UCSD-AML1 (cell line): Measurements from ENCODE around the gene FEV.
A peak's percentile ranks its signal among the peaks of the same experiment; 100 is the strongest.

ENCODE experiments used
- DNase-seq: peaks from one replicate; lab custom pipeline; 2025; ENCODE audit not compliant: unreplicated experiment; lab: John Stamatoyannopoulos, UW

FEV gene

DNA sequence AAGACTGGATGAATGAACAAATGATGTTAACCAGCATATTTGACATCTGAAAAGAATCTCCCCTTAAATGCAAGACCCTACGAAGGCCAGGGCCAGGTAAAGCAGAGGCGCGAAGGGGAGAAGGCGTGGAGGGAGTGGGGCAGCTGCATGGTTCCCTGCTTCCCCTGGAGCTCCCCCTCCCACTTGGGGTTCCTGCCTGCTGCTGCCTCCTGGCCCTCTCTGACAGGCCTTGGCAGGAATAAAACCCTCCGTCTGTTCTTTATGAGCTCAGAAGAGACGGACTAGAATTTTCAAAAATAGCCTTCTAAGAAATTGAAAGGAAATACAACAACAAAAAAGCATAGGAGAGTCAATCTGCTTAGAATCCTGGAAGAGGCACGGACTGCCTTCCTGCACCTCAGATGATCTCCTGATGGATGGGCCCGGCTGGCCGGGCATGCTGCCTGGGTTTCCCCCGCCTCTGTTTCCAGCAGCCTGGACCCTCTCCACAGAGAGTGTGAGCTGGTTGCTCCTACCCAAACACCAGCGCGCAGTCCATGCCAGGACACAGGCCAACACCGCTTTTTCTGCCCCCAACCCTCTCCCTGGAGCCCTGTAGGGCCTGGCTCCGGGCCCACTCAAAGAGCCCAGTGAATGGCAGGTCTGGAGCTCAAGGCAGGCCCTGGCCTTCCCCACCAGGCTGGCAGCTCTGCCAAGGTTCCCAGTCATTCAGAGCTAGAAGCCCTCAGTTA is 32.4 kb upstream of the FEV start:
- DNase-seq, result no peak

DNA sequence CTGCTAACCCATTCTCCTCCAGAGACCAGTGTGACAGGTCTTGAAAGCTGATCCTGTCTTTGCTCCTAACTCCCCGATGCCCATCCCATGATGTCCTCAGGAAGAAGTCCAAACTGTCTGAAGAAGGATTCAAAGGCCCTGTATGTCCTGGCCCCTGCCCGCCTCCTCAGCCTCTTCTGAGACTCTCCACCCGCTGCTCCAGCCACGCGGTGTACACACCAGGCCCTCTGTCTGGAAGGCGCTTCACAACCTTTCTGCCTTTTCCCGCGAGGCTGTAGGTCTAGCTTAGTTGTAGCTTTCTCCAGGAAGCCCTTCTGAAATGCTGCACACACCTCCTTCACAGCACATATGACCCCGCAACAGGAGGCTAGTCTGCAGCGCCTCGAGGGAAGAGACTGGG is 31.7 kb upstream of the FEV start:
- DNase-seq, result no peak

DNA sequence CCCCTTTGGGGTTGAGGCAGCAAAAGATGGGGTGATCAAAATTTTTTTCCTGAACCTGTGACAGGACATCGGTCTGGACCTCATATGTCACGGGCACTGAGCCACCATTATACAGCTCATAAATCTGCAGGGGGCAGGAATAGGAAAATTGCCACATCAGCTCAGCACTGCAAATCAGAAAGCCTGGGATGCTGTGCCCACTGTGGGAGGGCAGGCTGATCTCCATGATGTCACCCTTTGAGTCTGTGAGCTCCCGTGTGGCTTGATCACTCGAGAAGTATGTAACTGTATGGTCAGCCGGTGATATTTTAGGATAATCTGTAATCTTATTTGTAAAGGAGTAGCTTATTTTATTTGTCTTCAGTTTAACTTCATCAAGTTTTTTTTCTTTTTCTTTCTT is 25.9 kb upstream of the FEV start:
- DNase-seq, result no peak

DNA sequence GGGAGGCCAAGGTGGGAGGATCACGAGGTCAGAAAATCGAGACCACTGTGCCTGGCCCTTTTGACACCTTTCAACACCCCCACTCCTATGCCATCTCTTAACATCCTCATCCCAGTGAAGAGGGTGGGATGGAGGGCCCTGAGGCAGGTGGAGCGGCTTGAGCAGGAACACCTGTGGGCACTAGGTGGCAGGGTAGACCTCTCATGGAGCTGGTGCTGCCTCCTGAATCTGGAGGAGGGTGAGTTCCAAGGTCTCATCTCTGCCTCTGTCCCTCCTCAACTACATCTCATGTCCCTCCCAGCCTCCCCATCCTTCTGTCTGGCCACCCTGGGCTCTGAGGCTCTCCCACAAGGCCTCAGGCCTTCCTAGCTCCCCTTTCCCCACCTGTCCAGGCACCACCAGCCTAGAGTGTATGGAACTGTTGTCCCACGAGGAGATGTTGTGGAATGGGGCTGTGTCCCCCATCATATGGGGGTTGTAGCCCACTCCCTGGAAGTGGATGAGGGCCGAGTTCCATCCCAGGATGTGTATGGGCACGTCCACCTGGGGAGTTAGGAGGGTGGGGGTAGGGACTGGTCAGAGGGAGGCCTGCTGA is 25.3 kb upstream of the FEV start:
- DNase-seq, result no peak

DNA sequence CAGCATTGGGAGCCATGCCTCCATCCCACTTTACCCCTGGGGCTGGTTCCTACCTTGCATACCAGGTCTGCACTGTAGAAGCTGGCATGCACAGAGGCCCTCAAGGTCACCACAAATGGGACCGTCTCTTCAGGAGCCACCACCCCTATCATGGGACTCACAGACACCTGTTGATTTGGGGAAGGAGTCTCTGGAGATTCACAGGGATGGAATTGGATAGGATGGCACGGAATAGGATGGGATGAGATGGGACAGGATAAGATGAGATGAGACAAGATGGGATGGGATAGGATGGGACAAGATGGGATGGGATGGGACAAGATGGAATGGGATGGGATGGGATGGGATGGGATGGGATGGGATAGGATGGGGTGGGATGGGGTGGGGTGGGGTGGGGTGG is 24.3 kb upstream of the FEV start:
- DNase-seq, result no peak

DNA sequence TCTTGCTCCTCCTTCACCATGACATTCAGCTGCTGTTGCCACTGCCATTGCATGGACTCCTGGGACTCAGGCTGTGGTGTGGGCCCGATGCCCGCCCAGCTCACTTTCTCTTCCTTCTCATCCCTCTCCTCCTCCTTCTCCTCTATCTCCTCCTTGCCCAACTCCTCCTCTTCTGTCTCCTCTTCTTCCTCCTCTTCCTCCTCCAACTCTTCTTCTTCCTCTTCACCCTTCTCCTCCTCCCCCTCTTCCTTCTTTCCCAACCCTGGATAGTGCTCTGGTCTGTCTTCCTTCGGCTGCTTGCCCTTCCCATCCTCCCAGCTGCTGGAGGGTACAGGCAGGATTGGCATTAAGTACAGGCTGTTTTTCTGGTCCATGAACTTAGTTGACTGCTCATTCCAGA is 19.0 kb upstream of the FEV start:
- no peak for DNase-seq

DNA sequence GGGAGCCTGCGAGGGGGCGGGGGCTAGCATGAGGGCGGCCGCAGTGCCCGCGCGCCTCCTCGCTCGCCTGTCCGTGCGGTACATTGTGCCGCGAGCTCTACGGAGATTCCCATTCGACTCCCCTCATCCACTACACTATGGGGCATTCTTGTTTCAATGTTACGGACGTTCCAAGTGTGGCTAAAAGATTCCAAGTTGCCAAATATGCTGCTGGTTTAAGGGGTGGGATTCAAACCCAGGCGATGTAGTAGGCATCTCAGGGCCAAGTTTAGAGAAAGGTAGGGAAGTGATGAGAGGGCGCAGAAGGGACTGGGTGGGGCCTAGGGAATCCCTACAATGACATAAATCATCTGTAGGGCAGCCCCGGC is 18.3 kb upstream of the FEV start:
- no peak for DNase-seq

DNA sequence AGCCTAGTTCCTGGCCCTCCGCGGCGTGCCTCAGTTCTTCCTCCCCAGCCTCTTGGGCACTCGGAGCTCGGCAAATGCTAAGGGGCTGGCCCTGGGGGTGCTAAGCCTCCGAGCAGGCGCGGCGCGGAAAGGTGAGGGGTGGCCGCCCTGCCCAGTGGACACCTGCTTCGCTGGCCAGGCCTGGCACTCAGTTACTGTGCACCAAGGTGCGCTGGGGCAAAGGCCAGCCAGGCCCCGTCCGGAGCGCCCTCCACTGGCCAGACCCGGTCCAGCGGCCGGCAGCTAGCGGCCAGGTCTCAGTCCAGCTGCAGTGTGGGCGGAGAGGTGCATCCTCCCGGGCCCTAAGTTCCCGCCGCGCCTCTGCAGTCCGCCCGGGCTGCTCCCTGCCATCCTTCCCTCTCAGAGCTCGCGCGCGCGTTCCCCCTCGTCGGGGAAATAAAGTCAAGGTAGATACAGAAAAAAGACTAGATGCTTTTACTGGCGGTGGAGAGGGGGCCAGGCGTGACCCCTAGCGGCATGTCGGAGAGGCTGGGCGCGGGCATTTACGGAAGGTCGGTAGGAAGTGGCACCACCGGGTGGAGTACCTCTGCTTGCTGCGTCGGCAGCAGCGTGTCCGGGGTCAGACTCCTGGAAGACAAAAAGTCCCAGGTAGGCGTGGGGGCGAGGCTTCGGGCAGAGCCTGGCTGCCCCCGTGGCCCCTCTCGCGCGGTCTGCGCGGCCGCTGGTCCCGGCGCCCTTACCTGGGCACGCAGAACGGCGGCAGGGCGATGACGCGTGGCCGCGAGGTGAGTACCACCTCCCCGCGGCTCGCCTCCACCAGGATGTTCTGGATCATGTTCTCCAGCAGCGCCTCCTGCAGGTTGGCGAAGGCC is 17.6 kb upstream of the FEV start:
- DNase-seq, result no peak

DNA sequence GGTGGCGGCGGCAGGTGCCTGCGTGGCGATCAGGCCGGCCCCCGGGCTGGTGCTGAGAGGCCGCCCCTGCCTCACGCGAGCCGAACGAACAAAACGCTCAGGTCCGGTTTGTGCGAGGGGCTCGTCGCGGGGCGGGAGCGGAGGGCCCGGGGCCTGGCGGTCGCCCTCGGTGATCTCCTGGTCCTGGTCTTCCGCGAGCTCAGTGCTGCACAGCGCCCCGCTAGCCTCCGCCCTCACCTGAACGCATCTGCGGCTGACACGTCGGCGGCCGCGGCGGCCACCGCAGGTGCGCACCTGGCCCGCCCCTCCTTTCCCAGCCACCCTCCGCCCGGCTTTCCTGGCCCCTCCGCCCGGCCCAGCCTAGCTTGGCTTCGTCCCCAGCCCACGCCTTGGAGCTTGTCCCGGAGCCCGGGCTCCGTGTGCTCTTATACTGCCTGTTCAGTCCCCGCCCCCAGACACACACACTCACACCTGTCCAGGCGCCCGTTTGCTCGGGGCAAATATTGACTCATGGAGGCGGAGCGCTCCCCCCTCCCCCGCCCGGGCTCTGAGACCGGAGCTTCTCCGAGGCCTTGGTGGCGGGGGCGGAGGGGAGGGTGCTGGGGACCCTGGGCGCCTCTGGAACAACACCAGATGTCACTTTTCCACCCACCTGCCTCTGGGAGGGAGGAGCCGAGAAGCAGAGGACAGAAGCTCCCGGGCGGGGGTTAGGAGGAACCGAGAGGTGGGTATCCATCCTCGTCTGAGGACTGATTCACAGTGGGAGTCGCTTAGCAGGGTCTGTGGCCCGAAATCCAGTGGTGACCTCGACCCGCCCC is 16.8 kb upstream of the FEV start:
- no peak for DNase-seq

DNA sequence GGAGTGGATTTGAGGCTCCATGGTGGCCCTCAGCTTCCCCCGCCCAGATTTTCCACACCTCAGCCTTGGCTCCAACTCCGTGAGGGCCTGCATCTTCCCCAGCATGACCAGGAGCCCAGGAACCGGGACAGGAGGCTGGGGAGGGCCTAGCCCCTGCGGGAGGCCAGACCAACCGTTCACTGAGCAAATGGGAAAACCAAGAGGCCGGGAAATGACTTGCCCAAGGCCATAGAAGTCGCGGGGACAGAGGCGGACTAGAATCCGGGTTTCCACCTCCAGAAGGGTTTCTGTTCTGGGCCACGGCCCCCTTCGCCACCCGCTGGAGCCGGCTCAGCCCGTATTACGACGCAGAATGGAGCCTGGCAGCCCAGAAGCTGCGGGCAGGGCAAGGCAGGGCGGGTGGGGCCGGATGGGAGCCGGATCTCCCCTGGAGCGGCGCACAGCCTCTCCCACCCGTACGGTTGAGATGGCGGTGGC is 16.2 kb upstream of the FEV start:
- no peak for DNase-seq

DNA sequence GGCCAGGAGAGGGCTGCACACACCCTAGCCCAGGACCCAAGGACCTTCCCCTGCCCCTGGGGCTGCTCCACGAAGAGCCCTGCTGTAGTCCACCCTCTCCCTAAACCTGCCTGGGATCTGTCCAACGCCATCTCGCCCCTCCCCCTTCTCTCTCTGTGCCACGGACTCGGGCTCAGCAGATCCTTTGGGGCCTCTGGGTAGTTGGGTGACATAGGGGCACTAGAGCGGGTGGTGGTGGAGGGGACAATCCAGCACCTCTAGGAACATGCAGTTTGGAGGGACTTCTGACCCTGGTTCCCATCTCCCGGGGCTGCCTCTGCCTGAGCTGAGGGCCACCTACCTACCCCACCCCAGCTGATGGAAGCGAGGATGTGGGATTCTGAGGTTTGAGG is 15.6 kb upstream of the FEV start:
- DNase-seq, result no peak

DNA sequence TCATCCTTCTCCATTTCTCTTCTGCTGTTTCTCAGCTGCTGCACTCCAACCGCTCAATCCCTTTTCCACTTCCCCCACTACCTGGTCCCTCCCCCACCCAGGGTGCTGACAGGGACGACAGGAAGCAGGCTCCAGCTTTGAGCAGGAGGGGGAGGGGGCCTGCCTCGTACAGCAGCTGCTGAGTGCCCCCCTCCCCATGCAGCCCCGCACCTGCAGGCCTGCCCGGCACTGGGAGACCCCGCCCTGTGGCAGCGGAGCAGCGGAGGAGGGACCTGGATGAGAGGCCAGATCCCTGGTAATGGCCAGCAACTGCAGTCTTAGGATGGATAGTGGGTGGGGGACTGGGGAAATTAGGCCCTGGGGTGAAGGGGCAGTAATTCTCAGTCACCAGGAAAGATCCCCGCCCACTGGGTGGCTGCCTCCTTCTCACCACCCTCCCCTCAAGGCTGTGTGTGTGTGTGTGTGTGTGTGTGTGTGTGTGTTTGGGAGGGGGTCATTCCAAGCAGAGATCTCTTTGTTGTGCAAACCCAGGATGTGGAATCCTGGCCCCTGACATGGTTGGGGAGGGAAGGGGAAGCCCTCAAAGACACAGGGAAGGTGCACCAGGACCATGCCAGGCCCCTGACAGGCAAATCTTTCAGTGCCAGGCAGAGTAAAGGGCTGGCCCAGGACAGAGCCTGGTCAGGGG is 15.0 kb upstream of the FEV start:
- no peak for DNase-seq

DNA sequence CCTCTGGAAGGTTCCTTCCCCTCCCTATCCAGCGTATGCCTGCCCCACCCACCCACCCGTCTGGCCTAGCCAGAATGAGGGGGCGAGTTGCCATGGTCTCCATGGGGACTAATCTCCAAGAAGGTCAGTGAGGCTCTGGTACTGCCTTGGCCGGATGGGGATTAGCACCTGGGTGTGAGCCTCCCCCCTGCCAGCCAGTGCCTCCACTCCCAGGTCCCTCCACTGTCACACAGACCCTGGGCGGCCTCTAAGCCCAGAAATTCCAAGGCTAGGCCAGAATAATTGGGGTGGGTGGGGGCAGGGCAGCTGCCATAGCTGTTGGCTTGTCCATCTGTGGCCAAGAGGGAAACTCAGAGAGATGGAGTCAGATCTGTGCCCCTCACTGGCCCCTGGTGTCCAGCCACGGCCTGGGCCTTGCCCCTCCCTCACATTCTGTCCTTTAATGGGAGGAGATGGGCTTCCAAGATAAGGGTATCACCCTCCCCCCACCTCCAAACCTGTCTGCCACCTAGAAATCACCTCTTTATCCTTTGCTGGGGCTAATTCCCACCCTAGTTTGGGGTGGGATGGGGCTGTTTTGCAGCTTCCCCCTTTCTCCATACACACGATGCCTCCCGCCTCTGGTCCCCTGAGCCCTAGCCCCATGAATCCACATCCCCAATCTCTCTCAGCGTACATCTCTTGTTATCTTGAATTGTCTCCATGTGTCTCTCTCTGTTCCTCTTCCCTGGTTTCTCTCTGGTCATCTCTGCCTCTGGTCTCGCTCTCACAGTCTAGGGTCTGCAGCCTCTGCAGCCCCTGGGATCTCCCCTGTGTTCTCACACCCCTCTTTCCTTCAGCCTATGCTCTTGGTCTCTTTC is 14.3 kb upstream of the FEV start:
- DNase-seq, result no peak

DNA sequence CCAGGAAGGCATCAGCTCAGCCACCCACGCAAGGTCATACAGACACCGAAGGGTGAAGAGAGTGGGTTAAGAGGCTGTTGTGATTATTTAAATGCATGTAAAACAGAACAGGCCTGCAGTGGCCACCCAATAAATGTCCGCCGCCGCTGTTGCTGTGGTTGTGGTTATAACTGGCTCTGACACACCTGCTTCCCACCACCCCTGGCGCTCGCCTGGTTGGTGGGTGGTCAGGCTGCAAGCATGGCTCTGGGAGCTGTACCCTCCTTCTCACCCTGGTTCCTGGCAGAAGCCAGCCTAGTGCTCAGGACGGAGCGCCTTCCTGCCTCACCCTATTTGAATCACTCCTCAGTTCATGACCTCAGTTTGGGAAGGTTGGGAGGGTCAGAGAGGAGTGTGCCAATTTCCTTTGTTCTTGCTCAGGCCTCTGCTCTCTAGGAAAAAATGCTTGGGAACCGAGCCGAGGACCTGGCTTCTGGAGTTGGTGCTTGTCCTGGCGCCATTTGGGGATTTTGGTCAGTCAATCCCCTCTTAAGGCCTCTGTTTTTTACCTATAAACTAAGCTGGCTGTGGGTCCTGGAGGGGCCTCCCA is 13.5 kb upstream of the FEV start:
- no peak for DNase-seq

DNA sequence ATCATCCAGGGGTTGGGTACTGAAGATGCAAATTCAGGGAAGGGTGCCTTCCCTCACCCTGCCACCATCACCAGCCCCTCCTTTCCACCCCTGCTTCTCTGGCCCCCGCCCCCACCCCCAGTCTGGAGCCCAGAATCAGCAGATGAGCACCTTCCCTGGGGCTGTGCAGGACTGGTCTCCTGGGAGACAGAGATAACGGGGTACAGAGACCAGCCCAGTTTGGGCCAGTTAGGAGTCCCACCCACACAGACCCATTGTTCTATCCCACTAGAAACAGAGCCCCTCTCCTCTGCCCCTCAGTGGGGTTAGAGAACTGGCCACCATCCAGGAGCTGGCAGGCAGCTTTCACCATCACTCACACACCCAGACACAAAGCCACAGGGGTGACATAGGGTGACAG is 12.7 kb upstream of the FEV start:
- DNase-seq, result no peak

DNA sequence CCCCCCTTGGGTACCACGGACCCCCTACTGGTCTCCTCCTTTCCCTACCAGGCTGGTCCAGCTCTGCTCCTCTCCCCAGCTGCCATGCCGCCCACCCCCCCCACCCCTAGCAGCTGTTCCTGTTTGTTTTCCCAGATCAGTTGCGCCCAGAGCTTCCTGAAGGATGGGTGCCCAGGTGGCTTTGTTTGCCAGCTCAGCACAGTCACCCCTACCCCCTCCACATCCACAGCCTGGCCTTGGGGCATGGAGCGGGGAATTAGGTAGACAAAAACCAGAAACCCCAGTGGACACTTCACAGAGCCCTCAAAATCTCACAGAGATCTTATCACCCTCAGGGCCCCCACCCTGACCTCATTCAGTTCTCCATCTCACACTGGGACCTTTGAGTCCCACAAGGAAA is 12.0 kb upstream of the FEV start:
- no peak for DNase-seq

DNA sequence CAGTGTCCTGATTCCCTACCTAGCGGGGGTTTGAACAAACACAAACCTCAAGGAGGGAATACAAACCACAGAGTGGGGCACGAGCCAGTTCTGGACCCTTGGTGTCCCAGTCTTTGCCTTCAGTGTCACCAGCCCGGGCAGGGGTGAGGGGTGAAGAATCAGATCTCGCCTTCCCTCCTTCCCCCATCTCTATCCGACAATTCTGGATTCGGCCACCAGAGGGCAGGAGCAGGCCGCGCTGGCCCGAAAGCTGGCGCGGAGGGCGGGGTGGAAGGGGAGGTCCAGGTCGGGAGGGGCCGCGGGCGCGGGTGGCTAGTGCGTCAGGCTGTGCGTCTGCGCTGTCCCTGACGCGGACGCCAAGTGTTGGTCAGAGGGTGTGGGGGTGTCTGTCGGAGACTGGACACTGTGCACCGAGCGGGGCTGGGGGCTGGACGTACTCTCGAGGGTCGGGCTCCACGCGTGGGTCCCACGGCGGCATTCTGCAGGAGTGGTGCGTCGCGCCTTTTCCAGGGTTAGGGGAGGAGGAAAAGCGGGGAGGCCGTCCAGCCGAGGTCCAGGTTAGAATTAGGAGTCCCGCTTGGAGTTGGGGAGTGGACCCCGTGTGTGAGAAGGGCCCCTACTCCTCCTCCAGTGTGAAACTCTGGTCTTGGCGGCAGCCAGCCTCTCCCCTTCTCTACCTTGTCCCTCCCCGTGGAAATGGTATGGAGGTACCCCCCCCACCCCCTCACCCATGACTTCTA is 11.2 kb upstream of the FEV start:
- peak; percentile 67 for DNase-seq

DNA sequence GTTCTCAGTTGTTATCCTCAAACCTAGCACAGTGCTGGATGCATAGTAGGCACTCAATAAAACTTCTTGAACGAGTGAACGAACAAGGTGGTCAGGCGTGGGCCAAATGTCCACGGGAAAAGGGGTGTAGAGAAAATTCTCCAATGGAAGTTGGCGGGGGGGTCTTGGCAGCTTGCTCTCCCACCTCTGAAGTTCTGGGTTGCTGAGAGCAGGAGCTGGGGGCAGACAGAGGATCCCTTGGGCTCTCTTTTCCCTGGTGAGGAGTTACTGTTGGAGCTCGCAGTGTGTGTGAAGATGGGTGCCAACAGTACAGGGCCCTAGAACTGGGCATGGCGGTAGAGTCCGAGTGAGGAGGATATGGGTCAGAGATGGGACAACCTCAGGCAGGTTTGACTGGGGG is 10.6 kb upstream of the FEV start:
- no peak for DNase-seq
